SU-DHL-6 (cell line): ENCODE results near the gene UNC45A.

ENCODE experiments used
- H2AFZ ChIP-seq: fragments of 200-600 bp; sonication (generic); 2 replicates; pipeline ENCODE4 v1.6.1; 2014; ENCODE audit warnings: low read depth, mild to moderate bottlenecking, moderate library complexity, mixed read lengths, antibody characterized with exemption, low read length; ENCODE audit not compliant: severe bottlenecking
- H3F3A ChIP-seq: fragments of 200-600 bp; shearing (Covaris generic); 2 replicates; pipeline ENCODE4 v1.6.0; 2016; ENCODE audit warnings: antibody characterized with exemption, mild to moderate bottlenecking; ENCODE audit not compliant: insufficient read depth
- H3K27ac ChIP-seq: fragments of 200-600 bp; sonication (generic); 2 replicates; pipeline ENCODE4 v1.5.1; 2016; ENCODE audit warnings: low read depth, mild to moderate bottlenecking, low read length, moderate library complexity, mixed read lengths
- H3K27me3 ChIP-seq: fragments of 200-600 bp; sonication (generic), shearing (Covaris generic); 2 replicates; pipeline ENCODE4 v1.6.0; 2014; ENCODE audit warnings: mild to moderate bottlenecking, low read length
- H3K36me3 ChIP-seq: fragments of 200-600 bp; sonication (generic); 2 replicates; pipeline ENCODE4 v1.6.1; 2014; ENCODE audit warnings: mild to moderate bottlenecking, low read length, mixed read lengths
- H3K4me2 ChIP-seq: fragments of 300-600, 200-600 bp; shearing (Covaris generic), sonication (generic); 2 replicates; pipeline ENCODE4 v1.6.0; 2014; ENCODE audit warnings: low read length, low read depth, mild to moderate bottlenecking; ENCODE audit not compliant: poor library complexity, severe bottlenecking
- H3K4me3 ChIP-seq: fragments of 200-600 bp; sonication (generic); 2 replicates; pipeline ENCODE4 v1.5.1; 2014; ENCODE audit warnings: antibody characterized with exemption, low read length, mild to moderate bottlenecking, mixed read lengths; ENCODE audit not compliant: insufficient read depth, poor library complexity, severe bottlenecking
- H3K79me2 ChIP-seq: fragments of 200-600 bp; sonication (generic); 2 replicates; pipeline ENCODE4 v1.6.1; 2014; ENCODE audit warnings: mild to moderate bottlenecking, low read length, moderate library complexity; ENCODE audit not compliant: insufficient read depth
- H3K9ac ChIP-seq: fragments of 200-600 bp; sonication (generic); 2 replicates; pipeline ENCODE4 v1.7.0; 2014; ENCODE audit warnings: mild to moderate bottlenecking, low read length
- H3K9me2 ChIP-seq: fragments of 200-600 bp; sonication (generic); replicated peaks from 2 replicates; pipeline ENCODE4 v1.6.1; 2014; ENCODE audit warnings: low read length; ENCODE audit not compliant: insufficient read depth
- H3K9me3 ChIP-seq: fragments of 200-600 bp; sonication (generic); 2 replicates; pipeline ENCODE4 v1.6.1; 2014; ENCODE audit warnings: low read length, mixed read lengths; ENCODE audit not compliant: insufficient read depth
- H4K20me1 ChIP-seq: fragments of 200-600 bp; sonication (generic); 2 replicates; pipeline ENCODE4 v1.6.1; 2014; ENCODE audit warnings: low read depth, mild to moderate bottlenecking, antibody characterized with exemption, low read length, moderate library complexity, mixed read lengths
- EZH2phosphoT487 ChIP-seq: fragments of 200-600 bp; sonication (generic), shearing (Covaris generic); conservative IDR thresholded peaks from 2 replicates; pipeline ENCODE4 v1.6.1; 2018; ENCODE audit warnings: mild to moderate bottlenecking, antibody characterized with exemption, low read length, moderate library complexity, mixed read lengths
- TF ChIP-seq, protein P1 (sequence below): fragments of 200-600 bp; sonication (generic); IDR thresholded peaks from one replicate; pipeline ENCODE4 v1.5.1; 2017; ENCODE audit warnings: antibody characterized with exemption, mild to moderate bottlenecking, low read length, moderate library complexity; ENCODE audit not compliant: insufficient read depth, poor library complexity, severe bottlenecking

The UNC45A gene

DNA sequence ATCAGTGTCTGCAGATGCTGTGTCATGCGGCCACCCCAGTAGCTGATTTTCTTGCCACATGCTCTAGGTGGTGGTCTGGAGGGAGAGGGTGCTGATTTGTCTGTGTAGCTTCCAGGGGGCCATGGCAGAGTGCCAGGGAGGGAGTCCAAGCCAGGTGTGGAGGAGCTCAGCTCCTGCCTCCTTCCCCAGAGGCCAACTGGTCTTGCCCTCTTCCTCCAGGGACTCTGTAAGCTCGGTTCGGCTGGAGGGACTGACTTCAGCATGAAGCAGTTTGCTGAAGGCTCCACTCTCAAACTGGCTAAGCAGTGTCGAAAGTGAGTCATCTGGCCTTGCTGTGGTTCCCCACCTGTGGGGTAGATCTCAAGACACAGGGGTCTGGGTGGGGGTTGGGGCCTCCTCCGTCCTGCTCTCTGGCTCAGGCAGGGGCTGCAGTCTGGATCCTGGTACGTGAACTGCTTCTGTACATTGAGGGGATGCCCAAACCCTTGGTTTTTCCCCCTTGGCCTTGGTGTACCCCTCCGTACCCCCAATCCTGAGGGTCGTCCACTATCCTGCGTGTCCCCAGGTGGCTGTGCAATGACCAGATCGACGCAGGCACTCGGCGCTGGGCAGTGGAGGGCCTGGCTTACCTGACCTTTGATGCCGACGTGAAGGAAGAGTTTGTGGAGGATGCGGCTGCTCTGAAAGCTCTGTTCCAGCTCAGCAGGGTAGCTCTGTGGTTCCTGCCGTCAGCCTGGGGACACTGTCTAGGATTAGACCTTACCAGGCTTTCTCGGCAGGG is 12.7 kb downstream of the UNC45A start:
- H3K36me3 ChIP-seq, result no peaks in the 10 kb centered on the region
- TF ChIP-seq, protein P1, sequence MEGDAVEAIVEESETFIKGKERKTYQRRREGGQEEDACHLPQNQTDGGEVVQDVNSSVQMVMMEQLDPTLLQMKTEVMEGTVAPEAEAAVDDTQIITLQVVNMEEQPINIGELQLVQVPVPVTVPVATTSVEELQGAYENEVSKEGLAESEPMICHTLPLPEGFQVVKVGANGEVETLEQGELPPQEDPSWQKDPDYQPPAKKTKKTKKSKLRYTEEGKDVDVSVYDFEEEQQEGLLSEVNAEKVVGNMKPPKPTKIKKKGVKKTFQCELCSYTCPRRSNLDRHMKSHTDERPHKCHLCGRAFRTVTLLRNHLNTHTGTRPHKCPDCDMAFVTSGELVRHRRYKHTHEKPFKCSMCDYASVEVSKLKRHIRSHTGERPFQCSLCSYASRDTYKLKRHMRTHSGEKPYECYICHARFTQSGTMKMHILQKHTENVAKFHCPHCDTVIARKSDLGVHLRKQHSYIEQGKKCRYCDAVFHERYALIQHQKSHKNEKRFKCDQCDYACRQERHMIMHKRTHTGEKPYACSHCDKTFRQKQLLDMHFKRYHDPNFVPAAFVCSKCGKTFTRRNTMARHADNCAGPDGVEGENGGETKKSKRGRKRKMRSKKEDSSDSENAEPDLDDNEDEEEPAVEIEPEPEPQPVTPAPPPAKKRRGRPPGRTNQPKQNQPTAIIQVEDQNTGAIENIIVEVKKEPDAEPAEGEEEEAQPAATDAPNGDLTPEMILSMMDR, result no peak
- H3K9me3 ChIP-seq, result no peaks in the 10 kb centered on the region
- no peak overlapping the region for H3K4me3 ChIP-seq
- no peaks in the 10 kb centered on the region for H3K79me2 ChIP-seq
- no peaks in the 10 kb centered on the region for H3F3A ChIP-seq
- no peaks in the 10 kb centered on the region for H3K9me2 ChIP-seq
- H3K4me2 ChIP-seq, result no peak overlapping the region
- H3K27me3 ChIP-seq, result no peaks in the 10 kb centered on the region
- no peak overlapping the region for H3K9ac ChIP-seq
- no peak overlapping the region for H2AFZ ChIP-seq
- H4K20me1 ChIP-seq, result no peaks in the 10 kb centered on the region
- H3K27ac ChIP-seq, result no peak overlapping the region

DNA sequence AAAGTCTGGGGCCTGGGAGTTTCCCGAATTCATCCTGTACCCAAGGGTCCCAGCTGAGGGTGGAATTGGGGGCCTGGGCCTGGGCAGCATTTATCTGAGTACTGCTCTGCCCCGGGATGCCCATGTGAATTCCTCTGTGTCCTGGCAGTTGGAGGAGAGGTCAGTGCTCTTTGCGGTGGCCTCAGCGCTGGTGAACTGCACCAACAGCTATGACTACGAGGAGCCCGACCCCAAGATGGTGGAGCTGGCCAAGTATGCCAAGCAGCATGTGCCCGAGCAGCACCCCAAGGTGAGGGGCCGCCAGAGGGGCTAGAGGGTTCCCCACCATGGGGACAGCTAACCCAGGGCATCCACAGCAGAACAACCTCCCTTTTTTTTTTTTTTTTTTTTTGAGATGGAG is 13.4 kb downstream of the UNC45A start:
- TF ChIP-seq EZH2phosphoT487, result no peak
- TF ChIP-seq, protein P1, result no peak
- no peak overlapping the region for H2AFZ ChIP-seq
- no peak overlapping the region for H3K27ac ChIP-seq
- H3K4me3 ChIP-seq, result no peak overlapping the region
- H3K36me3 ChIP-seq, result no peaks in the 10 kb centered on the region
- H3K9ac ChIP-seq, result no peak overlapping the region
- no peaks in the 10 kb centered on the region for H4K20me1 ChIP-seq
- no peaks in the 10 kb centered on the region for H3K79me2 ChIP-seq
- H3K9me2 ChIP-seq, result no peaks in the 10 kb centered on the region
- no peak overlapping the region for H3K4me2 ChIP-seq
- no peaks in the 10 kb centered on the region for H3K9me3 ChIP-seq
- H3K27me3 ChIP-seq, result no peaks in the 10 kb centered on the region
- H3F3A ChIP-seq, result no peaks in the 10 kb centered on the region

DNA sequence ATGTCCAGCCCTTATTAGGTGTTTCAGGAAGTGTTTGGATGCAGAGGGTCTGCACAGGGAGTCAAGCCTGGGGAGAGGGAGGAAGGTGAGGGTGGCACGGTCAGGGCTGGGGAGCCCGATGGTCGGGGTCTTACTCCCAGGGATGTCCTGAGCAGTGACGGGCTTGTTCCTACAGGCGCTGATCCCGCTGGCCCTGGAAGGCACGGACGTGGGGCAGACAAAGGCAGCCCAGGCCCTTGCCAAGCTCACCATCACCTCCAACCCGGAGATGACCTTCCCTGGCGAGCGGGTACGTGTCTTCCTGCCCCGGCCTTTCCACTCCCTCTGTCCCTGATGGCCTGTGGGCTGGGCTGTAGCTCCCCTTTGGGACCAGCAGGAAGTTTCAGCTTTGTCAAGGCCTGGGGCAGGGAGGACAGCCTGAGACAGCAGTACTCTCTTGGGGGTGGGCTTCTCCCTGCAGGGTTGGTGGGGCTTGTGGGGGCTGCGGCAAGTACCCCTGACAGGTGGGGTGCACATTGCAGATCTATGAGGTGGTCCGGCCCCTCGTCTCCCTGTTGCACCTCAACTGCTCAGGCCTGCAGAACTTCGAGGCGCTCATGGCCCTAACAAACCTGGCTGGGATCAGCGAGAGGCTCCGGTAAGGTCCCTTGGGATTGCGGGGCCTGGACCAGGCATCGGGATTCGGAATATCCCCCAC is 15.0 kb downstream of the UNC45A start:
- no peaks in the 10 kb centered on the region for H4K20me1 ChIP-seq
- H3F3A ChIP-seq, result peaks cover 14% of the 10 kb centered on the region
- no peak overlapping the region for H2AFZ ChIP-seq
- no peak overlapping the region for H3K4me3 ChIP-seq
- H3K9me3 ChIP-seq, result no peaks in the 10 kb centered on the region
- no peaks in the 10 kb centered on the region for H3K9me2 ChIP-seq
- TF ChIP-seq EZH2phosphoT487, result no peak
- TF ChIP-seq, protein P1, result no peak
- no peak overlapping the region for H3K27ac ChIP-seq
- H3K4me2 ChIP-seq, result no peak overlapping the region
- no peak overlapping the region for H3K9ac ChIP-seq
- H3K79me2 ChIP-seq, result no peaks in the 10 kb centered on the region
- H3K36me3 ChIP-seq, result no peaks in the 10 kb centered on the region
- no peaks in the 10 kb centered on the region for H3K27me3 ChIP-seq
